ENCODE data around the gene USP19.

- TF ChIP-seq CTCF (IDR thresholded peaks at IDR 0.05; ENCODE audit: low read length) (peak; percentile 21), EZH2 (optimal IDR thresholded peaks at IDR 0.05; ENCODE audit: low read depth, low read length) (no peak)
Measured at GRCh38 chr3:49124991-49125670, 4.5 kb upstream of the USP19 start.

Measured in MM.1S (cell line).